Measurements from ENCODE around the gene ISL1.

DNA sequence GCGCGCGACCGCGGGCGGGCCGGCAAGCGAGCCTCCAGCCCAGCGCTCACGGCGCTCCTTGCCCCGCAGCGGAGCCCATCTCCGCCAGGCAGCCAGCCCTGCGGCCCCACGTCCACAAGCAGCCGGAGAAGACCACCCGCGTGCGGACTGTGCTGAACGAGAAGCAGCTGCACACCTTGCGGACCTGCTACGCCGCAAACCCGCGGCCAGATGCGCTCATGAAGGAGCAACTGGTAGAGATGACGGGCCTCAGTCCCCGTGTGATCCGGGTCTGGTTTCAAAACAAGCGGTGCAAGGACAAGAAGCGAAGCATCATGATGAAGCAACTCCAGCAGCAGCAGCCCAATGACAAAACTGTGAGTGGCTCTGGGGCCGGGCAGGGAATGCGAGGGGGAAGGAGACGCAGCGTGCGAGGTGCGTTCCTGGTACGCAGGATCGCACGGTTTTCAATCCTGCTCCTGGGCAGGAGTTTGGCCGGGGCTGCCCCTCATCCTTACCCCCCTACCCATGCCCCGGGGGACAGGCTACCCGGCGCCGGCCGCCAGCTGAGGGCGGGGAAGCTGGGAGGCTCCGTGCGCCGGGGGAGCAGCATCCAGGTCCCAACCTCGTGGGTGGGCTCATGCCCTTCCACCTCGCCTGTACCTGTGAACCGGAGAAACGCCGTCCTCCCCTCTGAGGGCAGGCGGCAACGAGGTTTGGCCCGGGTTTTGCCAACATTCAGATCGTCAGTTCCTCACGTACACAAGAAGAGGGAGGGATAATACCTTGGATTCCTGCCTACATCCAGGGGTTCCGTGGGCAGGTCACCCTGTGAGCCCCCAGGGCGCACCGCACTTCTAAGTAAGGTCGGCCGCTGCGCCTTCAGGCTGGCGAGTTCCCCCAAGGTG, 6.6 kb downstream of the ISL1 start:
- TF ChIP-seq, protein P1, sequence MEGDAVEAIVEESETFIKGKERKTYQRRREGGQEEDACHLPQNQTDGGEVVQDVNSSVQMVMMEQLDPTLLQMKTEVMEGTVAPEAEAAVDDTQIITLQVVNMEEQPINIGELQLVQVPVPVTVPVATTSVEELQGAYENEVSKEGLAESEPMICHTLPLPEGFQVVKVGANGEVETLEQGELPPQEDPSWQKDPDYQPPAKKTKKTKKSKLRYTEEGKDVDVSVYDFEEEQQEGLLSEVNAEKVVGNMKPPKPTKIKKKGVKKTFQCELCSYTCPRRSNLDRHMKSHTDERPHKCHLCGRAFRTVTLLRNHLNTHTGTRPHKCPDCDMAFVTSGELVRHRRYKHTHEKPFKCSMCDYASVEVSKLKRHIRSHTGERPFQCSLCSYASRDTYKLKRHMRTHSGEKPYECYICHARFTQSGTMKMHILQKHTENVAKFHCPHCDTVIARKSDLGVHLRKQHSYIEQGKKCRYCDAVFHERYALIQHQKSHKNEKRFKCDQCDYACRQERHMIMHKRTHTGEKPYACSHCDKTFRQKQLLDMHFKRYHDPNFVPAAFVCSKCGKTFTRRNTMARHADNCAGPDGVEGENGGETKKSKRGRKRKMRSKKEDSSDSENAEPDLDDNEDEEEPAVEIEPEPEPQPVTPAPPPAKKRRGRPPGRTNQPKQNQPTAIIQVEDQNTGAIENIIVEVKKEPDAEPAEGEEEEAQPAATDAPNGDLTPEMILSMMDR (IDR thresholded peaks at IDR 0.05 in 8 of 11, conservative IDR thresholded peaks at IDR 0.05 in 3 of 11), result no peak
- no peak for TF ChIP-seq POLR2A (IDR thresholded peaks at IDR 0.05)

Measured in spleen (tissue), 7 donors.